GM21529 (cell line): ENCODE results near the gene NDFIP1.
"Not testable (repeated sequence)": the region's sequence is repeated elsewhere in the genome, so short reads cannot be mapped to it uniquely, and the experiment has no call there.

Experiments
- ATAC-seq: cut with Tn5 transposase; IDR thresholded peaks from one replicate; pipeline ENCODE4 v1.9.1; 2021; ENCODE audit not compliant: unreplicated experiment

NDFIP1 gene

GRCh38 chr5:142108432-142109330 is at the start of gene NDFIP1:
TSS of gene NDFIP1 (plus strand) at chr5:142108779. CDS start at chr5:142108975, 196 bp downstream.
- peak; percentile 98 for ATAC-seq

GRCh38 chr5:142059304-142059940 is 49.2 kb upstream of the NDFIP1 start:
- ATAC-seq, result no peak

- no peak for ATAC-seq
Observed at GRCh38 chr5:142063376-142063775, 45.2 kb upstream of the NDFIP1 start.

- ATAC-seq, result no peak
Observed at GRCh38 chr5:142063878-142064331, 44.7 kb upstream of the NDFIP1 start.

GRCh38 chr5:142065273-142065672 is 43.3 kb upstream of the NDFIP1 start:
- no peak for ATAC-seq

- no peak for ATAC-seq
Observed at GRCh38 chr5:142069606-142070399, 38.8 kb upstream of the NDFIP1 start.

GRCh38 chr5:142070734-142071133 is 37.8 kb upstream of the NDFIP1 start:
- no peak for ATAC-seq

- ATAC-seq, result no peak
Observed at GRCh38 chr5:142072488-142072887, 36.1 kb upstream of the NDFIP1 start.

GRCh38 chr5:142073362-142073988 is 35.1 kb upstream of the NDFIP1 start:
- no peak for ATAC-seq

- no peak for ATAC-seq
Observed at GRCh38 chr5:142074006-142074405, 34.6 kb upstream of the NDFIP1 start.

GRCh38 chr5:142078221-142078620 is 30.4 kb upstream of the NDFIP1 start:
- ATAC-seq, result no peak

GRCh38 chr5:142078706-142079105 is 29.9 kb upstream of the NDFIP1 start:
- ATAC-seq, result no peak

- no peak for ATAC-seq
Observed at GRCh38 chr5:142079306-142079721, 29.3 kb upstream of the NDFIP1 start.

GRCh38 chr5:142080248-142080647 is 28.3 kb upstream of the NDFIP1 start:
- ATAC-seq, result no peak

- no peak for ATAC-seq
Observed at GRCh38 chr5:142082182-142082781, 26.3 kb upstream of the NDFIP1 start.

- no peak for ATAC-seq
Observed at GRCh38 chr5:142086229-142086628, 22.4 kb upstream of the NDFIP1 start.

GRCh38 chr5:142086679-142087078 is 21.9 kb upstream of the NDFIP1 start:
- ATAC-seq, result no peak

- ATAC-seq, result no peak
Observed at GRCh38 chr5:142087920-142088679, 20.5 kb upstream of the NDFIP1 start.

GRCh38 chr5:142088855-142089479 is 19.6 kb upstream of the NDFIP1 start:
- not testable (repeated sequence) for ATAC-seq
